SU-DHL-6 (cell line): ENCODE data around the gene MMP11.

ENCODE experiments used
- CTCF ChIP-seq: fragments of 200-600 bp; sonication (generic); IDR thresholded peaks from one replicate; pipeline ENCODE4 v1.5.1; 2017; ENCODE audit warnings: antibody characterized with exemption, mild to moderate bottlenecking, low read length, moderate library complexity; ENCODE audit not compliant: insufficient read depth, poor library complexity, severe bottlenecking
- EZH2phosphoT487 ChIP-seq: fragments of 200-600 bp; sonication (generic), shearing (Covaris generic); conservative IDR thresholded peaks from 2 replicates; pipeline ENCODE4 v1.6.1; 2018; ENCODE audit warnings: mild to moderate bottlenecking, antibody characterized with exemption, low read length, moderate library complexity, mixed read lengths

DNA sequence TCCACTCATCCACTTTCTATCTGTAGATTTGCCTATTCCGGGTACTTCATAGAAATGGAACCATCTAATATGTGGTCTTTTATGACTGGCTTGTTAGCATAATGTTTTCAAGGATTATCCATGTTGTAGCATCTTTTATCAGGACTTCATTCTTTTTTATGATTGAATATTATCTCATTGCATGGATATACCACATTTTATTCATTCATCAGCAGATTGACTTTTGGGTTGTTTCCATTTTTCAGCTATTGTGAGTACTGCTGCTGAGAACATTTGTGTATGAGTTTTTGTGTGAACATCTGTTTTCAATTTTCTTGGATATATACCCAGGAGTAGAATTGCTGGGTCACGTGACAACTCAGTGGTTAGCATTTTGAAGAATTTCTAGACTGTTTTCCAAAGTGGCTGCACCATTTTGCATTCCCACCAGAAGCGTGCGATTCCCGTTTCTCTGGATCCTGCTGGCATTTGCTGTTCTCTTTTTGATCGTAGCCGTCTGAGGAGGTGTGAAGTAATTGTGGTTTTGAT, 57.3 kb downstream of the MMP11 start:
- no peak for TF ChIP-seq CTCF
- TF ChIP-seq EZH2phosphoT487 = no peak
